GM18858 (cell line): ENCODE data around the gene CSKMT.
"Not testable (repeated sequence)": the region's sequence is repeated elsewhere in the genome, so short reads cannot be mapped to it uniquely, and the experiment has no call there.

ENCODE experiments used
- ATAC-seq: cut with Tn5 transposase; IDR thresholded peaks from one replicate; pipeline ENCODE4 v1.9.1; 2021; ENCODE audit not compliant: unreplicated experiment

Gene CSKMT

DNA sequence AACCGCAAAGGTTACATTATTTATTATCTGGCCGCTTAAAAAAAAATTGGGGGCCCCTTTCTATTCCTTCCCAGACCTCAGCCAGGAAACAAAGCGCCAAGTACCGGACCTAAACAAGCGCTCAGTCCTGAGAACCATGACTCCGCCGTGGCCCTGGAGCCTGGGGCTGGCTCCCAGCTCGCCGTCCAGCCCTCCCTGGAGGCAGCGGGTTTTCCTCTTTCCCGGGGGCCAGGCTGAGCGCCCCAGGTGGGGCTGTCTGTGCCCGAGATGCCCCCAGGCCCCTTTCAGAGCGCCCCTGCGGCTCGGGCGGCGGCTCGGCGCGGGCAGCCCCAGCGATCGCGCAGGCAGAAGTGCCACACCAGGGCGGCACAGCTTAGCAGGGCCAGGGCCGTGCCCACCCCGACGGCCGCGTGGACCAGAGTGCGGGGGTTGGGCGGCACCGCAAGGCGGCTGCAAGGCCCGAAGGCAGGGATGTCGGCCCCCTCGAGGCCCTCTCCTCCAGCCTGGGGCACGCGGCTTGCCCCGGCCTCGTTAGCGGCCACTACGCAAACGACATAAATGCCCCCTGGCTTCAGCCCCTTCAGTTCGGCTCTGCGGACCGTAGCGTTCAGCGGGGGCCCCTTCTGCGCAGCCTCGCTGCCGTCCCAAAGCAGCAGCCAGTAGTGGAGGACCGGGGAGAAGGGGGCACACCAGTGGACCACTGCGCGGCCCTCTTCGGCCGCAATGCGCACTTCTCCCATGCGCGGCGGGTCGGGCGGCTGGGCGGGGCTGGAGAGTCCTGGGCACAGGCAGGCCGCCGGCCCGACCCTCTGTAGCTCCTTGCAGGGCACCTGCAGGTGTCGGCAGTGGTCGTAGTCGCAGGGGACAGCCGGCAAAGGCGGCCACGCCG is 22.6 kb downstream of the CSKMT start:
- ATAC-seq = no peak

DNA sequence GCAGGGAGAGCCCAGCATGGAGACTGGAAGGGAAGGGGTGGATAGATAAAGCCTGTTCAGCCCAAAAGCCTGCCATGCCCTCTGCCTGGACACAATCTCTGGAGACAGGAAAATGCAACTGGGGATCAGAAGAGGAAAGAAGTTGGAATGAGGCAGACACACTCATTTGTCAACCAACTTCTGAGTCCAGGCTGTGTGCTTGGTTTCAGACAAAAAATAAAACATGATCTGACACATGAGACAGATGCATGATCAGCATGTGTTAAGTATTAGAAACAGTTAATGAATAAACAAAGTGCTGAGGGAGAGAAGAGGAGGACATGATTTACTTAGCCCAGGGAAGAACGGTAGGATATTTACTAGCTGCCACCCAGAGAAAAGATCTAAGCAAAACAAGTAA is 23.4 kb downstream of the CSKMT start:
- ATAC-seq = no peak

DNA sequence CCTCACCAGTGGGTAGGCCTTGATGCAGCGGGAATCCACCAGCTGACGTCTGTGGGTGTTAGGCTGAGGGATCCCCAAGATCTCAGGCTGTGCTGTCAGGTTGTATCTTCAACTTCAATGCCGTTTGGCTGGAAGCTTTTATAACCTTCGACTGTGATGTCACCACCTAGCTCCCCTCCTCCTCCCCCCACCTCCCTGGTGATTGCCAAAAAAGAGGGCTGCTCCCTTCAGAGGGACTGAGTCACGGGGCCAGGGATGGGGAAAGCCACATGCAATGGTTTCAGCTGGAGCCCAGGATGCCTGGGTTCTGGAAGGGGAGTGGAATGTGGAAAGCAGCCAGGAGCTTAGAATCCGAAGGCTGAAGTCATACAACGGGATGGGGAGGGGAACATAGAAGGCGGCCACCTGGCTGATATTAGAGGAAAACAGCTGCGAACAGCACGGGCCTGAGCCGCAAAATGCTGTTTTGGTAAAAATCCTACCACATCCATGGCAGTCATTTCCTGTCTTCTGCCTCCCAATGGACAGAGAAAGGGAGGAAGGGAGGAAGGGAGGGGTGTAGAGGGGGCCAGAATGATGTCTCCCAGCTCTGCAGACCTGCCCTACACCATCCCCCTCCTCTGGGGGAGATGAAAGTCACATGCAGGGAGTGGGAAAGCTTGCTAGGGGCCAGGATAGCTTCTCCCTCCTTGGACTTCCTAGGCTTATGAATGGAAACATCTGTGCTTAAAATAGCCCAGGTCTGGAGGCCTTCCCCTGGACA is 24.5 kb downstream of the CSKMT start, which contains the start of gene LRRN4CL:
TSS of gene LRRN4CL (minus strand) at position 110 of the 763 bp plus-strand sequence. CDS start 1,022 bp downstream, outside the sequence.
- no peak for ATAC-seq

DNA sequence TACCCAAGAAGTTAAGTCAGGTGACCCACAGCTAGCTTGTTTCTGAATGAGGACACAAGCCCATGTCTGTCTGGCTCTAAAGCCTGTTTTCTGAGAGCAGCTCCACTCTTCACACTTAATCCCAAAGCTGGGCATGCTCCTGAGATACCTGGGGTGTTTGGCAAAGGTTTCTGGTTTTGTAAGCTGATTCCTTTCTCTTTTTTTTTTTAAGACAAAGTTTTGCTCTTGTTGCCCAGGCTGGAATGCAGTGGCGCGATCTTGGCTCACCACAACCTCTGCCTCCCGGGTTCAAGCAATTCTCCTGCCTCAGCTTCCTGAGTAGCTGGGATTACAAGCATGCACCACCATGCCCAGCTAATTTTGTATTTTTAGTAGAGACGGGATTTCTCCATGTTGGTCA is 28.5 kb downstream of the CSKMT start:
- ATAC-seq = not testable (repeated sequence)

DNA sequence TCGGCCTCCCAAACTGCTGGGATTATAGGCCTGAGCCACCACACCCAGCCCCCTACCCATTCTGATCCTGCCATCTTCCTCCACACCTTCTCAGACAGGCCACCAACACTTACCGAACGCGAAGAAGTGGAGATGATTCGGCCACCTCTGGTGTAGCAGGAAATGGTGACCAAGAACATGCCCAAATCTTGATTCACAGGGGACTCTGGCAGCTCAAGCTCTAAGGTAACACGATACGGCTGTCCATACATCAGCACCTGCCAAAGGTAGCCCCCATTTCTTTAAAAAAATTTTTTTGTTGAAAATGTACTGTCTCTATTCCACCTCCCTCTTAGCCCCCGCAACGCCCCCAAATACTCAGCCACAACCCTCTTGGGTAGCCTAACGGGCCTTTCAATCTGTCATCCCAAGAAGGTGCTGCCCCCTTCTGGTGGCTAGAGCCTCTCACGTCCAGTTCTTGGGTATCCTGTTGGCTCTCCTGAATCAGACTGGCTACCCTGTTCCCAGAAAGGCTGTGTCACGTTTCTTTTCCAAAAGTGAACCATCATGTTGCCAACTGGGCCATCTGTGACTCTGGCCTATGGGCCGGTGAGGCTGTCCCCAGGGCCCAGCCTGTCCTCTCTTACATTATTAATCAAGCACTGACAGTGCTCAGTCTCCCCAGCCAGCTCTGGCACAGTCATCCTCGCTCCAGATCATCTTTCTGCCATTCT is 29.5 kb downstream of the CSKMT start:
- no peak for ATAC-seq

DNA sequence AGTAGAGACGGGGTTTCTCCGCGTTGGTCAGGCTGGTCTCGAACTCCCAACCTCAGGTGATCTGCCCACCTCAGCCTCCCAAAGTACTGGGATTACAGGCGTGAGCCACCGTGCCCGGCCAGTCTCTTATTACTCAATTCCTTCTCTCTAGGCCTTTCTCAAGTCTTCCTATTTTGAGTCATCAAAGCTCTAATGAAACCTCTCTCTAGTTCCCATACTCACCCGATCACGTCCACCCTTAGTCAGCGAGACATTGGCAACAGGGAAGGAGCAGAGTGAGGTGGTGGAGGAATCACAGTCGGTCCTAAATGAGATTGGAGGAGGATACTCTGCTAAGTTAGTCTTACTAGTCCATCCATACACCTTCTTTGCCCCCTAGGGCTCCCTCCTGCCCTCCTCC is 37.1 kb downstream of the CSKMT start:
- ATAC-seq = no peak

DNA sequence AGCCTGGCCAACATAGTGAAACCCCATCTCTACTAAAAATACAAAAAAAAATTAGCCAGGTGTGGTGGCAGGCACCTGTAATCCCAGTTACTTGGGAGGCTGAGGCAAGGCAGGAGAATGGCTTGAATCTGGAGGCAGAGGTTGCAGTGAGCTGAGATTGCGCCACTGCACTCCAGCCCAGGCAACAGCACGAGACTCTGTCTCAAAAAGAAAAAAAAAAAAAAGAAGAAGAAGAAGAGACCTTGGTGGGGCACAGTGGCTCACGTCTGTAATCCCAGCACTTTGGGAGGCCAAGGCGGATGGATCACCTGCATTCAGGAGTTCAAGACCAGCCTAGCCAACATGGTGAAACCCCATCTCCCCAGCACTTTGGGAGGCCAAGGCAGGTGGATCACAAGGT is 38.8 kb downstream of the CSKMT start:
- not testable (repeated sequence) for ATAC-seq

DNA sequence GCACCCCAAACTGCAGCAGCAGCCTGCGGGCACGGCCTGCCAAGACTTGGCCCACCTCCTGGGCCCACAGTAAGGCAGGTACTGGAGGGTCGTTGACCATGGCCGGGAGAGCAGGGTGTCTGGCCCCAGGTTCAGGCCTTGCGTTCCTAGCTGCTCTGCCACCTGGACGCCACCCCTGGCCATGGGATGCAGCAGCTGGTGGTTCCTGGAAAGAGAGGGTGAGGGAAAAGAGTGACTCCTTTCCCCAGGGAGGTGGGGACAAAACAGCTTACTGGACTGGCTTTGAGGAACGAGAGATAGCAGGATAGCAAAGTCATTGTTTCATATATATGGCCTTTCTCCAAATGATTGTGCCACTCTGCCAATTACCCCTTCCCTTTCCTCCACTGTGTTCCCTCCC is 40.3 kb downstream of the CSKMT start:
- ATAC-seq = no peak

DNA sequence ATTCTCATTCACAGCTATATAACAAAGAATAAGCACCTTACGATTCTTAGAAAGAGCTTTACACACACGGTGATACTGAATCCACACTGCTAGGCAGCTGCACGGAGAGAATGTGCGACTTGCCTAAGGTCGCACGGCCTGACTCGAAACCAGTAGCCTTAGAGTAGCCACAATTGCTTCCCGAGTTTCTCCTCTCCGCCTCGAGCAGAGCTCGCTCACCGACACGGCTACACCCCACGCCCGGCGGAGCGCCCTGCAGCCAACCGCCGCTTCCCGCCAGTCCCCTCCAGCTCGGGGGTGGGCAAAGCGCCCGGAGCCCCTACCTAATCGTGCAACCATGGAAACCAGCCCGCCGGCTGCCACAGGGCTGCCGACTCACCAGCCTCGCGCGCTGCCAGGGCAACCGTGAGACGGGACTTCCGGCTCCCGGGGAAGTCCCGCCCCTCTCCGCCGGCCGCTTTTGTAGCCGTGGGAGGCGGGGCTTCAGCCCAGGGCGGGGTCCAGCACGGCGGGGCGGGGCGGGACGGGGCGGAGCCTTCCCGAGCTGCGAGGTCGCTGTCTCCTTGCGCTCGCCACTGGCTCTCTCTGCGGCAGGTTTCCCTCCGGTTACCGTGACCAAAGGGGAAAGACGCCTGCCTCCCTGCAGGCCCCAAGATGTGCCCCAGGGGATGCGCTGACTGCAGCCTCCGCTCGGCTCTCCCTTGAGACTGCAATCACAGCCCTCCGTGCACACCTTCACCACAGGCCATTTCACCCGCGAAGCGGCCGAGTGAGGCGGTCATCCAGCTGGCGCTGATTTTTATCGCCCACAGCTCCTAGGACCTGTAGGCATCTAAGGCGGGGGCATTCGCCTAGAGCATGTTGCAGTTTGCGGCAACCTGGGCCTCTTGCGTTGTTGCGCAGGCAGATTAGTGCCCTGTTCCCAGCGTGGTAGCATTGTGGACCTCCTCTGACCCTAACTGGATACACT is 41.1 kb downstream of the CSKMT start:
- ATAC-seq = no peak

DNA sequence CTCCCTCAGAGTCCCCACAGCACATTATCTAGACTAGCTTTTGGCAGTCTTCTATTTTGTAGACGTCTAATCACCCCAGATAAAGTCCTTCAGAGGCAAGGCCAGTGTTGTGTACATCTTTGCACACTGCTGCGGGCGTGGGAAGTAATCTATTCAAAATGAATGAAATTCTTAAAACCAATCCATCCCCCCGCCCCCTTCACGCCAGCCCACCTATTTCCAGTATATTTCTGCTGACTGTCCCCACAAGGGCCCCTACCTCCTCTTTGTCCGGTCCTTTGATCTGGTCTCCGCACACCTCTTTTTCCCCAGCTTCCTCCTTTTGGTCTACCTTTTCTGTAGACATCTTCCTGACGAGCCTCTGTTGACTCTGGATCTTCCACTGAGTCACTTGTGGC is 41.7 kb downstream of the CSKMT start:
- no peak for ATAC-seq

DNA sequence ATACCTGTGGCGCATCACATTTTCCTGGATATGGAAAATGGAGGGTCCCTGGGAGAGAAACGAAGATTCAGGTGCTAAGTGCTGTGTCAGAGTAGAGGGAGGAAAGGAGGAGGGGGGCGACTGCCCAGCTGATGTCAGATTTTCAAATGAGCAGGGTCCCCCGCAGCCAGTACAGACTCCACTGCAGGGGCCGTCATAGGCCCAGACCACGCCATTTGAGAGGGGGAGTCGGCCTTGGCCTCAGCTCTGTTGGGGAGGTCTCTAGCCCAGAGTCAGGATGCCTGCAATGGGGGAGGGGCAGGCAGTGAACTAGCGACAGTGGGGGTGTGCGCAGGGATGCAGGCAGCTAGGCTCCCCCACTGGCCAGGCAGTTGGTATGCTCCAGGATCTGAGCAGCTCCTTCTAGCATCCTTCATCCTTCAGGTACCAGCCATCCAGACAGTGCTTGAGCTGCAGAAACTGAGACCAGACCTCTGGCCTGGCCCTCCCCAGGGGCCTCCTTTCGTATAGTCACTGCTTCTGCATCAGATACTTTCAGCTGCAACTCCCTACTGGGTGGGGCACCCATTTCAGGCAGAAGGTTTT is 42.3 kb downstream of the CSKMT start, which contains the start of the genes BSCL2 and GNG3:
TSS of gene BSCL2 (minus strand) at position 148 of the 585 bp plus-strand sequence. CDS start 229 bp downstream, outside the sequence.
TSS of gene GNG3 (plus strand) at position 400 of the 585 bp plus-strand sequence. CDS start 620 bp downstream, outside the sequence.
- no peak for ATAC-seq

DNA sequence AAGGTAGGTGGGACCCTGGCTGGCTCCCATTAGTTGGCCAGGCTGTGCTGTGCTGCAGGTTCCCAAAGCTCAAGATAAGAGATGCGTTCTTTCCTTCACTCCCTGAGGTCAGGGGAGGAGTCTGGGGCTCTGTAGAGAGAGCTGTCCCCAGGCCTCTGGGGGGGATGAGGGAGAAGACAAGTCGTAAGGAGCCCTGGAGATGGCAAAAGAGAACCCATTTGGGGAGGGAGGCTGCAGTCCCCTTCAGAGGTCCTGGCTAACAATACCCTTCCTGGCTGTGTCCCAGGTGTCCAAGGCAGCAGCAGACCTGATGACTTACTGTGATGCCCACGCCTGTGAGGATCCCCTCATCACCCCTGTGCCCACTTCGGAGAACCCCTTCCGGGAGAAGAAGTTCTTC is 43.3 kb downstream of the CSKMT start:
- no peak for ATAC-seq

DNA sequence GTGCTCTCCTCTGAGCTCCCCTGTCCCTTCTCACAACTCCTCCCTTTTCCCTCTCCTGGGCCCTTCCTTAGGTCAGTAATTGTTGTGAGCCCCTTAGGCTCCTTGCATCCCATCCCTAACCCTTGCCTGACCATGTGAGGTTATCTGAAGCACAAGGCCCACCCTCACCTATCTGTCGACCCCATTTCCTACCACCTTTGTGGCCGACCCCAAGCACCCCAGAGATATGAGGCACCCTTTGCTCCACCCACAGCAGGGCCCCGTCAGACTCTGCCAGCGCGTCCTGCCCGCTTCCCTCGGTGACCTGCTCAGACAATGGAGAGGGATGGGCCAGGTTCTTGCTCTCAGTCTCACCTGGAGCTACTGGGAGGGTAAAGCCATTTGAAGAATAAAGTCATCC is 43.7 kb downstream of the CSKMT start:
- no peak for ATAC-seq

DNA sequence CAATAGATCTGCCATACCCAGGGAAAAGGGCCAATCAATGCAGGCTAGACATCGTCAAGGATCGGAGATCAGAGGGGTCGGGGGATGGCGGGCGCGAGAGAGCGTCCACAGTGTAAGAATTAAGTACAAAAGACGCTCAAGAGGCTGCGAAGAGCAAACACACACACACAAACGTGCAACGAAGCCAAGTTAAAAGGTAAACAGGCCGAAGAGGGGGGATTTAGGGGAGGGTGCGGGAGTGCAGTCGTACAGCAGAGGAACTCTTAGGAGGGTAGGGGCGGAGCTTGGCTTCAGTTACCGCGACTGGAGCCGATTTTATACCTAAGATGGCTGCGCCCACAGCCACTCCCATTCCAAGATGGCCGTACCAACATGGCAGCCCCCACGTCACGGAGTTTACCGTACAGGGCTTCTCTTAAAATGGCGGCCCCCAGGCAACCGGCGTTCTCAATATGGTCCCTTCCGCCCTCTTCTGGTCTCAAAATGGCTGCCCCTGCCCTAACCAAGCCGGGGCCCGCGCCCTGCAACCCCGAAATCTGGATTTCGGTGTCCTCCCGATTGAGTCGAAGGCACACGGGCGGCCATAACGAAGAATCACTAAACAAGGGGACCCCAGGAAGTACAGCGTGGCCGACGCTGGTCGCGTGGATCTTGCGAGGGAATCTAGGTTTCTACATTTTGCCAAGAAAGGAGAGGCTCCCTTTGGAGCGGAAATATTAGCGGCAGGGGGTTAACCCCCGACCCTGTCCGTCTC is 44.3 kb downstream of the CSKMT start:
- peak; percentile 46 for ATAC-seq

DNA sequence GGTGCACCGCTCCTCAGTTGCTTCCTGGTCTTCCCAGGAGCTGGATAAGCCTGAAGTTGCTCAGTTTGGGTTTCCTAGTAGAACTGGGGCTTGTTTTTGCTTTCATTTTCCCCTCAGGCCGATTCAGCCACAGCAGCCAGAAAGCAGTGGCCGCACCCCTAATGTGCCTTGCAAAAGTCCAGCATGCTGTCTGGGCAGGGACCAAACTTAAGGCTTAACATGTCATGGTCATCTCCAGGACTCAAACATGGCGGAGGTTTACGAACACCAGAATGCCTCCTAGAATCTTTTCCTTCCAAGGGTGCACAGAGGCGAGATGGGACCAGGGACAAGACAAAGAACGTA is 44.9 kb downstream of the CSKMT start:
- no peak for ATAC-seq

DNA sequence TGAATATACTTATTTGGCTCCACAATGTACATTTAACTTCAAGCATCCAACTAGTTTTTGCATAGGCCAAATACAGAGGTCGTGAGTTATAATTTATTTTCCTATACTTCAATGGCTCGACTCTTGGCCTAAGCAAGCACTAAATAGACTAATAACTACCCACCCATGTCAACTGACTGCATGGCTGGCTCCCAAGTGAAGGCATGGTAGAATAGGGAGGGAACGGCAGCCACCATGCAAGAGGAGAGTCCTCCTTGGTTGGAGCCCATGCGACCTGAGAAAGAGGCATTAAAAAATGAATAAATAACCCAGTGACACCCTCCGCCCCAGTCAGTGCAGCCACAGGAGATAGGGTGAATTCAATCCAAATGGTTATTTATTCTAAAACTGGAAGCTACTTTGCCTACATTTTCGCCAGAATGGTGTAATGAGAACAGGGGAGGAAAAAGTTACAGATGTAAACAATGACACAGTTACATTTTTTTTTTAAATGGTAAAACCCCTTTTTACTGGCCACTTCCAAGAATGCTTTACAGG is 47.2 kb downstream of the CSKMT start:
- no peak for ATAC-seq

DNA sequence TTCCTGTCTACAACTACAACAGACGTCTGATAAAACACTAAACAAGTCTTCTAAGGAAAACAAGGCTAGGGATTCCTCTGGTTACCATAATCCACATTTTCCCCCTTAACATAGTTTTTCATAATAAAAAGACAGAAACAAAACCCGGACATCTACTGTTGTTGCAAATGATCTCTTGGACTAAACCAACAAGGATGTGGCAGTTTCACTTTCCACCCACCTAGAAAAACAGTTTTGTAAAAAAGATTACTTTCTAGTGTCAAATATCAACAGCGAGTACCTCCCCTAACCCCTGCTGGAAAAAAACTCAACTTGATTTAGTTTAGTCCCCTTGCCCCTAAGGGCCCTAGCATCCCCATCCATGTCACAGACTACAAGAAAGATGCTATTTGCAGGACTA is 47.7 kb downstream of the CSKMT start:
- no peak for ATAC-seq

DNA sequence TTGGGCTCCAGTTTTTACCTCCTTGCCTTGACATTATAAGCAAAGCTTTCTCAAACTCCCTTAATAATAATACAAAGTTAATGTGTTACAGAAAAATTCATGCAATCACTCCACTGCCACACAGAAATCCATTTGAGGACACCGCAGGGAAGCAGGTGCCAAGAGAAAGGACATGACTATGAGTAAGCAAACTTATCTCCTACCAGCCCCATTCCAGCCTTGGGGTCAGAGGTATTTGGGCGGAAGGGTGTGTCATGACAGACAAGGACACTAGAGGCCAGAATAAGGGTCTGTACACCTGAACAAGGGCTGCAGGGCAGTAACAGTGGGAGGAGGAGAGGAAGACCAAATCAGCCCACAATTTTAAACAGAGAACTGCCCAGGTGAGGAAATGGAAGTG is 48.2 kb downstream of the CSKMT start:
- no peak for ATAC-seq
